ENCODE results near the gene JOSD1.
A peak's percentile ranks its signal among the peaks of the same experiment; 100 is the strongest.

- no peak for TF ChIP-seq CTCF (IDR thresholded peaks at IDR 0.05; ENCODE audit: extremely low read depth in 1 of 2, insufficient read depth in 1 of 2, low read depth in 1 of 2, low read length in 2 of 2)
- no peak for TF ChIP-seq POLR2AphosphoS5 (IDR thresholded peaks at IDR 0.05; ENCODE audit: insufficient read depth, low read depth, low read length)
- TF ChIP-seq POLR2A (IDR thresholded peaks at IDR 0.05; ENCODE audit: low read depth, low read length) = peak; percentile 10
Measured at GRCh38 chr22:38735465-38736256, 34.9 kb upstream of the JOSD1 start.
